Smooth muscle cell (in vitro differentiated cells): Measurements from ENCODE around the gene MTG2. TPM values are rescaled to one million over a fixed set of nuclear protein-coding genes. Genes with fewer than 3 reads are reported as not detected.

Source experiments
- DNase-seq: peaks from one replicate; lab custom pipeline; 2025; ENCODE audit not compliant: unreplicated experiment; lab: John Stamatoyannopoulos, UW
- H2AFZ ChIP-seq: fragments of 200-600 bp; sonication (generic); 2 replicates; pipeline ENCODE4 v1.6.0; 2016; ENCODE audit warnings: antibody characterized with exemption, low read depth, mild to moderate bottlenecking
- H3F3A ChIP-seq: fragments of 200-600 bp; sonication (generic); 2 replicates; pipeline ENCODE4 v1.6.0; 2017; ENCODE audit warnings: antibody characterized with exemption, low read depth
- H3K27ac ChIP-seq: fragments of 200-600 bp; sonication (generic); 2 replicates; pipeline ENCODE4 v1.5.1; 2016; ENCODE audit warnings: low read depth, mild to moderate bottlenecking
- H3K27me3 ChIP-seq: fragments of 200-600 bp; sonication (generic); 2 replicates; pipeline ENCODE4 v1.6.1; 2016; ENCODE audit warnings: low read depth, mild to moderate bottlenecking
- H3K36me3 ChIP-seq: fragments of 200-600 bp; sonication (generic); 2 replicates; pipeline ENCODE4 v1.5.1; 2016; ENCODE audit warnings: low read depth
- H3K4me1 ChIP-seq: fragments of 200-600 bp; sonication (generic); 2 replicates; pipeline ENCODE4 v1.5.1; 2016; ENCODE audit warnings: low read depth
- H3K4me2 ChIP-seq: fragments of 200-600 bp; sonication (generic); 2 replicates; pipeline ENCODE4 v1.6.0; 2016; ENCODE audit warnings: mild to moderate bottlenecking
- H3K4me3 ChIP-seq: fragments of 200-600 bp; sonication (generic); 2 replicates; pipeline ENCODE4 v1.5.1; 2016; ENCODE audit warnings: mild to moderate bottlenecking
- H3K79me2 ChIP-seq: fragments of 200-600 bp; sonication (generic); 2 replicates; pipeline ENCODE4 v1.6.0; 2016; ENCODE audit warnings: low read depth, mild to moderate bottlenecking
- H3K9ac ChIP-seq: fragments of 200-600 bp; sonication (generic); 2 replicates; pipeline ENCODE4 v1.6.0; 2016; ENCODE audit warnings: low read depth
- H3K9me3 ChIP-seq: fragments of 200-600 bp; sonication (generic); replicated peaks from 2 replicates; pipeline ENCODE4 v1.5.1; 2016; ENCODE audit warnings: low read depth
- H4K20me1 ChIP-seq: fragments of 200-600 bp; sonication (generic); 2 replicates; pipeline ENCODE4 v1.6.0; 2016; ENCODE audit warnings: low read depth
- CTCF ChIP-seq: fragments of 200-600 bp; sonication (generic); IDR thresholded peaks from 2 replicates; pipeline ENCODE4 v1.5.1; 2017; ENCODE audit warnings: borderline replicate concordance, mild to moderate bottlenecking, antibody characterized with exemption; ENCODE audit not compliant: insufficient read depth, poor library complexity, severe bottlenecking
- WGBS: methylation state at CpG from one replicate; pipeline ENCODE4 v1.1.7; 2016; ENCODE audit warnings: low lambda C conversion rate; 5-methylcytosine and 5-hydroxymethylcytosine counted together
- polyA plus RNA-seq: library from polyadenylated mRNA; unstranded; fragments of >200 nt; fragmentation: Nextera tagmentation; extraction: Ambion mirVana; gene quantifications from 2 replicates; pipeline ENCODE4 v1.2.1, GENCODE V29; 2016
- total RNA-seq: library from RNA; depleted of rRNA; stranded (reverse); fragments of >200 nt; gene quantifications from 2 replicates; pipeline ENCODE4 v1.2.3, GENCODE V29; 2014

Gene MTG2
- total and polyA plus RNA-seq, 2 experiments from 2014 or later, result 17.9 to 21.9 TPM

- H3K79me2 ChIP-seq, result no peaks in the 10 kb centered on the region
- DNase-seq, result no peak
- peaks cover 4% of the 10 kb centered on the region for H3K27me3 ChIP-seq
- no peaks in the 10 kb centered on the region for H3K36me3 ChIP-seq
- no peak overlapping the region for H2AFZ ChIP-seq
- TF ChIP-seq CTCF, result no peak
- H3F3A ChIP-seq, result no peaks in the 10 kb centered on the region
- H3K27ac ChIP-seq, result no peak overlapping the region
- H3K9ac ChIP-seq, result no peak overlapping the region
- 65% methylated on average over 27 of the region's 27 CpGs for WGBS
- peaks cover 5% of the 10 kb centered on the region for H4K20me1 ChIP-seq
- no peaks in the 10 kb centered on the region for H3K4me1 ChIP-seq
- H3K4me2 ChIP-seq, result no peak overlapping the region
- no peak overlapping the region for H3K4me3 ChIP-seq
- H3K9me3 ChIP-seq, result no peaks in the 10 kb centered on the region
Measured at GRCh38 chr20:62208795-62209755, 26.2 kb downstream of the MTG2 start.

GRCh38 chr20:62209850-62210495, 27.1 kb downstream of the MTG2 start:
- H3K27ac ChIP-seq, result no peak overlapping the region
- H3K4me3 ChIP-seq, result no peak overlapping the region
- no peak for TF ChIP-seq CTCF
- H3K4me1 ChIP-seq, result no peaks in the 10 kb centered on the region
- no peaks in the 10 kb centered on the region for H3K79me2 ChIP-seq
- DNase-seq, result no peak
- H2AFZ ChIP-seq, result no peak overlapping the region
- H3K27me3 ChIP-seq, result peaks cover 13% of the 10 kb centered on the region
- no peaks in the 10 kb centered on the region for H3K36me3 ChIP-seq
- no peaks in the 10 kb centered on the region for H3F3A ChIP-seq
- peaks cover 3% of the 10 kb centered on the region for H4K20me1 ChIP-seq
- 82% methylated on average over 17 of the region's 17 CpGs for WGBS
- H3K9ac ChIP-seq, result no peak overlapping the region
- H3K4me2 ChIP-seq, result no peak overlapping the region
- H3K9me3 ChIP-seq, result no peaks in the 10 kb centered on the region

- DNase-seq, result no peak
- no peak overlapping the region for H3K9ac ChIP-seq
- WGBS, result 90% methylated on average over 21 of the region's 21 CpGs
- no peaks in the 10 kb centered on the region for H3K36me3 ChIP-seq
- no peak overlapping the region for H3K4me3 ChIP-seq
- H3K9me3 ChIP-seq, result no peaks in the 10 kb centered on the region
- H3K4me2 ChIP-seq, result no peak overlapping the region
- no peaks in the 10 kb centered on the region for H4K20me1 ChIP-seq
- H2AFZ ChIP-seq, result no peak overlapping the region
- no peaks in the 10 kb centered on the region for H3K79me2 ChIP-seq
- no peak overlapping the region for H3K27ac ChIP-seq
- H3K27me3 ChIP-seq, result peaks cover 14% of the 10 kb centered on the region
- TF ChIP-seq CTCF, result no peak
- no peaks in the 10 kb centered on the region for H3F3A ChIP-seq
- H3K4me1 ChIP-seq, result no peaks in the 10 kb centered on the region
Measured at GRCh38 chr20:62210496-62210855, 27.6 kb downstream of the MTG2 start.
